Loucy (cell line): ENCODE measurements around the gene COL4A3.

Experiments used
- CTCF ChIP-seq: fragments of 200-600 bp; sonication (generic); conservative IDR thresholded peaks from 2 replicates; pipeline ENCODE4 v1.5.1; 2014; ENCODE audit warnings: mild to moderate bottlenecking, antibody characterized with exemption, low read length
- EZH2phosphoT487 ChIP-seq: fragments of 200-600 bp; IDR thresholded peaks from 2 replicates; pipeline ENCODE4 v1.6.1; 2018; ENCODE audit warnings: antibody characterized with exemption, mild to moderate bottlenecking, moderate library complexity, borderline replicate concordance

GRCh38 chr2:227295806-227296205 lies 131.4 kb downstream of the COL4A3 start:
- TF ChIP-seq CTCF (no peak), EZH2phosphoT487 (no peak)
